ENCODE results near the gene ASB6. TPM values are rescaled to one million over a fixed set of nuclear protein-coding genes. Genes with fewer than 3 reads are reported as not detected.

ASB6 gene
- total RNA-seq, 1 donor from 2014 or later = 22.4 TPM

DNA sequence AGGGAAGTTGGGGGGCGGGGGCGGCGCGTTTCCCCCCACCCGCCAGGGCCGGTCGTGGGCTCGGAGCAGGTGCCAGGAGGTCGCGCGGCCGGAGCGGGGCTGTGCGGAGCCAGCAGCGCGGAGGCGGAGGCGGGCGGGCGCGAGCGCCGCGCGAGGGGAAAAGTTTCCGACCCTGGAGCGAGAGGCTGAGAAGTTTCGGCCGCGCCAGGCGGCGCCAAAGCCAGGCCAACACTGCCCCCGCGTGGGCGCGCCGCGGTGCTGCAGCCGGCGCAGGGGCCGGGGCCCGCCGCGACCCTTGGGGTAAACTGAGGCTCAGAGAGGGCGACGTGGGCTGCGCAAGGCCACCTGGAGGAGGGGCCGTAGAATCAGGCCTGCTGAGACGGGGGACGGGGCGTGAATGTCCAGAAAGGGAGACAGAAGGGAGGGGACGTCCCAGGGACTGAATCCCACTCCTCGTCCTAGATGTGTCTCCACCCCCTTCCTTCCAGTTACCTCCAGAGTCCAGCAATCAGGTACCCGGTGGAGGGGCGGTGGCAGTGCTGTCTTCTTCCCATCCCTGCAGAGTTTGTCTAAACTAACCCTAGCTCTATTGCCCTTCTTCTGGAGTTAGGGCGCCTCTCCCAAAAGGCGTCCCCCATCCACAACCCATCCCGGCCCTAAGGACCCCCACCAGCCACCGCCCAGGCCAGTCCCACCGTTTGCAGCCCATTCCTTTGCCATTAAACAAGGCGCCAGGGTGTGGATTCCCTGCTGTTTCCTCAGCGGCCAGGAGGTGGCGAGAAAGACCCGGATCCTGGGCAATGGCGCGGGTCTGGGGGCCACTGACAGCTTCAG is 31.3 kb downstream of the ASB6 start:
- H3K9me3 Mint-ChIP-seq = no peaks in the 10 kb centered on the region
- no peaks in the 10 kb centered on the region for H3K27me3 Mint-ChIP-seq
- peak overlapping the region; percentile 81 for H3K27ac Mint-ChIP-seq
- H3K36me3 Mint-ChIP-seq = no peaks in the 10 kb centered on the region
- H3K4me1 Mint-ChIP-seq (ENCODE audit: unreplicated experiment) = peaks cover 35% of the 10 kb centered on the region
- peak; percentile 89 for DNase-seq (ENCODE audit: extremely low spot score, unreplicated experiment)
- peak; percentile 89 for TF ChIP-seq CTCF (conservative IDR thresholded peaks at IDR 0.05)
- peak overlapping the region; percentile 88 for H3K4me3 Mint-ChIP-seq

DNA sequence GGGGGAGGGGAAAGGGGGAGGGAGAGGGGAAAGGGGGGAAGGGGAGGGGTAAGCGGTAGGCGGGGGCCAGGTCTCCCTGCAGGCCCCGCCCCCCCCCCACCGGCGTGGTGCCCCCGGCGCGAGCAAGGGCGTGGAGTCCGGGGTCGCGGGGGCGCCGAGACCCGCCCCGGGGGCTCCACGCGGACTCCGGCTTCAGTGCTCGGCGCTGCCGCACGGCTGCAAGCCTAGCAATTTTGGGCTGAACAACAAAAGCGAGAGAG is 31.8 kb downstream of the ASB6 start:
- H3K27ac Mint-ChIP-seq = peak overlapping the region; percentile 91
- no peaks in the 10 kb centered on the region for H3K9me3 Mint-ChIP-seq
- no peak for TF ChIP-seq CTCF (conservative IDR thresholded peaks at IDR 0.05)
- DNase-seq (ENCODE audit: extremely low spot score, unreplicated experiment) = no peak
- H3K4me1 Mint-ChIP-seq (ENCODE audit: unreplicated experiment) = peaks cover 35% of the 10 kb centered on the region
- no peaks in the 10 kb centered on the region for H3K27me3 Mint-ChIP-seq
- peak overlapping the region; percentile 47 for H3K4me3 Mint-ChIP-seq
- no peaks in the 10 kb centered on the region for H3K36me3 Mint-ChIP-seq

DNA sequence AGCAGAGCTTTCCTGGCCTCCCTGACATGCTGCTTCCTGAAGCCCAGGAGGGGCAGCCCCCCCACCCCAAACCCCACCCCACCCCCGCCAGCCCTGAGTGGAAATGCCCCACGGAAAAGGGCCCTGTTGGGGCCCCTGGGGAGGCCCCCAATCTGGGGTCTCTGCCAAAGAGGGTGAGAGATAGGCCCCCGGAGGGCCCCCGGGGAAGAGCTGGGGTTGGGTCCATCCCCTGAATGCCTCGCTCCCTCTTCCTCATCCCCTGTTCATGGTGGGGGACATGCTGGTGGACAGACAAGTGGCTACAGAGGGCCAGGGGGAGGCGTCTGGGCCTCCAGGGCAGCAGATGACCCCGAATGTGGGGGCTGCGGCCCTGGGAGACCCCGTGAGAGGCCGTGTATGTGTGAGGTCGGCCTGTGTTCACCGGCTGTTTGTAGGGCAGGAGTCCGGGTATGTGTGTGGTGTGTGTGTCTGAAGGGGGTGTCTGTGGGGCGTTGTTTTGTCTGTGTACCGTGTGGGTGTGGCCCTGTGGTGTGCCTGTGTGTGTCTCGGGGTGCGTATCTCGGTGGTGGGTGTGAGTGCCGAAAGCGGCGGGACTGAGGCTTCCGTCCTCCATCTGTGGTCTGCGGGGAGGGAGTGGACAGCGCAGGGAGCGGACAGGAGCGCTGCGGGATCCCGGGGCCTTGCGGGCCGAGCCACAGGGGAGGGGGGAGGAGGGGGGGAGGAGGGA is 32.3 kb downstream of the ASB6 start:
- H3K27ac Mint-ChIP-seq = peak overlapping the region; percentile 91
- H3K4me3 Mint-ChIP-seq = peak overlapping the region; percentile 93
- H3K9me3 Mint-ChIP-seq = no peaks in the 10 kb centered on the region
- H3K27me3 Mint-ChIP-seq = no peaks in the 10 kb centered on the region
- H3K36me3 Mint-ChIP-seq = no peaks in the 10 kb centered on the region
- H3K4me1 Mint-ChIP-seq (ENCODE audit: unreplicated experiment) = peaks cover 37% of the 10 kb centered on the region
- no peak for DNase-seq (ENCODE audit: extremely low spot score, unreplicated experiment)
- no peak for TF ChIP-seq CTCF (conservative IDR thresholded peaks at IDR 0.05)

- H3K4me1 Mint-ChIP-seq (ENCODE audit: unreplicated experiment) = peaks cover 39% of the 10 kb centered on the region
- no peaks in the 10 kb centered on the region for H3K27me3 Mint-ChIP-seq
- DNase-seq (ENCODE audit: extremely low spot score, unreplicated experiment) = no peak
- H3K9me3 Mint-ChIP-seq = no peaks in the 10 kb centered on the region
- H3K27ac Mint-ChIP-seq = peak overlapping the region; percentile 81
- peak overlapping the region; percentile 60 for H3K4me3 Mint-ChIP-seq
- TF ChIP-seq CTCF (conservative IDR thresholded peaks at IDR 0.05) = no peak
- no peaks in the 10 kb centered on the region for H3K36me3 Mint-ChIP-seq
These were observed 33.1 kb downstream of the ASB6 start for GRCh38 chr9:129608561-129609481.

DNA sequence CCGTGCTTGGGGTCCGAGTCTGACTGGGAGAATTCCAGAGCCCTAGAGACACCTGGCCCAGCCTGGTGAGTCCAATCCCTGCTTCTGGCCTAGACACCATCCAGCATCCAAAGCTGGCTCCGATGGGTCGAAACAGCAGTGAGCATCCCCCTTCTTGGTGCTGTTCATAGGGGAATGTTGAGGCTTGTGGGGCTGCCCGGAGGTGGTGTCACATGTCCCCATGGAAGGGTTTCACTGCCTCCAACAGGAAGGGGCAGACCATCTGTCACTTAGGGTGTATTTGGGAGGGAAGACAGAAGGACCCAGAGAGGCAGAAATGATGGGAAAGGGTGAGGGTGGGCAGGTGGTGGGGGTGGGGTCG is 34.9 kb downstream of the ASB6 start:
- Mint-ChIP-seq H3K4me1 (ENCODE audit: unreplicated experiment) (peaks cover 37% of the 10 kb centered on the region), H3K27ac (peak overlapping the region; percentile 87), H3K27me3 (no peaks in the 10 kb centered on the region), H3K36me3 (no peaks in the 10 kb centered on the region), H3K4me3 (no peak overlapping the region), H3K9me3 (no peaks in the 10 kb centered on the region)
- no peak for TF ChIP-seq CTCF (conservative IDR thresholded peaks at IDR 0.05)
- no peak for DNase-seq (ENCODE audit: extremely low spot score, unreplicated experiment)

Measured in type B pancreatic cell (in vitro differentiated cells).